Measurements from ENCODE around the gene RASGRP4.
A peak's percentile ranks its signal among the peaks of the same experiment; 100 is the strongest.
"Not testable (repeated sequence)": the region's sequence is repeated elsewhere in the genome, so short reads cannot be mapped to it uniquely, and the experiment has no call there.

Gene RASGRP4

DNA sequence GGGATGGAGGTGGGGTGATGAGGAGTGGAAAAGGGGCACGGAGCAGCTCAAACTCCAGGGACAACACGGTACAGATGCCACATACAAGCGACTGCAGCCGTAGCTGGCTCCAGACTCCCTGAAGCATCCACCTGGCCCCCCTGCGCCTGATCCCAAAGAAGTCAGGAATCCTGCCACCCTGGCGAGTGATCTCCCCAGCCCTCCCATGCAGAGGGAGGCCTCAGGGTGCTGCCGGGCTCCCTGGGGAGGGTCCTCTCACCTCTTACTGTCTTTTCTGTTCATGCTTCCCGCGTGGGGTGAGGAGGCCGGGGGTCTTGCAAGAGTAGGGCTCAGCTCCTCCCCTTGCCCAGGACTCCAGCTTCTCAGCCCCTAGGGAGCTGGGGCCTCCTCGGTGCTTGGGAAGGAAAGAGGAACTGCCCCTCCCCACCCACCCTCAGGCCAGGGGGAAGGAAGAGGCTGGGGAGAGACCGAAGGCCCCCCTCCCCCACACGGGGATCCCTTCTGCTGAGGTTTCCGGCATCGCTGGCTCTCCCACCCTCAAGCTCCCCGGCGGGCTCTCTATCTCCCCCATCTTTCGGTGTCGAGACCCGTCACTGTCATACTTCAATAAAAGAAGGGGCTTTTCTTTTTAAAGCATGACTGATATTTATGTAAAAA lies at the start of gene RASGRP4:
TSS of gene RASGRP4 (minus strand) at position 410 of the 657 bp plus-strand sequence. CDS start at position 282, 128 bp downstream.
- DNase-seq (ENCODE audit: low read depth in 2 of 2) = peak; percentile 33 to 46

GRCh38 chr19:38475176-38475575 lies 49.2 kb upstream of the RASGRP4 start:
- DNase-seq (ENCODE audit: low read depth in 2 of 2) = no peak

GRCh38 chr19:38473201-38473600 lies 47.2 kb upstream of the RASGRP4 start:
- no peak for DNase-seq (ENCODE audit: low read depth in 2 of 2)

DNA sequence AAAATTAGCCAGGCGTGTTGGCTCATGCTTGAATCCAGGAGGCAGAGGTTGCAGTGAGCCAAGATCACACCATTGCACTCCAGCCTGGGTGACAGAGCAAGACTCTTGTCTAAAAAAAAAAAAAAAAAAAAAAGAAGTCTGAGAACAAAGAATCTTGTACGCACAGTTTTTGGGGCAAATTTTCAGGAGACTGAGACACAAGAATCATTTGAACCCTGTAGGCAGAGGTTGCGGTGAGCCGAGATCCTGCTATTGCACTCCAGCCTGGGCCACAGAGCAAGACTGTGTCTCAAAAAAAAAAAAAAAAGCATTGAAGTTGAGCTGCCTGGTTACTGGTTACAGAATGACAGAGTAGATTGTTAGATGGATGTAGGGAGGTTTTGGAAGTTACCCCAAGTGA lies 46.7 kb upstream of the RASGRP4 start:
- DNase-seq (ENCODE audit: low read depth in 2 of 2) = not testable (repeated sequence)

GRCh38 chr19:38470788-38471480 lies 44.9 kb upstream of the RASGRP4 start:
- no peak for DNase-seq (ENCODE audit: low read depth in 2 of 2)

DNA sequence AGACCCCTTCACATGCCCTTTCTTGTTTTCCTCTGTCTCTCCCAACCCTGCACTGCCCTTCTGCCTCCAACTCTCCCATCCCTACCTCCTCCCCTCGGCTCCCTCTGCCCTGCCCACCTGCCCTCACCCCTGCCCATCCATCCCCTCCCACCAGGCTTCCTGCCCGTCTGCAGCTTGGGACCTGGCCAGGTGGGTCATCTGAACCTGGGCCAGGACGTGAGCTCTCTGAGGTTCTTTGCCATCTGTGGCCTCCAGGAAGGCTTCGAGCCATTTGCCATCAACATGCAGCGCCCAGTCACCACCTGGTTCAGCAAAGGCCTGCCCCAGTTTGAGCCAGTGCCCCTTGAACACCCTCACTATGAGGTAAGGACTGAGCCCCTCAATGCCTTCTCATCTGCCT lies 43.1 kb upstream of the RASGRP4 start:
- no peak for DNase-seq (ENCODE audit: low read depth in 2 of 2)

DNA sequence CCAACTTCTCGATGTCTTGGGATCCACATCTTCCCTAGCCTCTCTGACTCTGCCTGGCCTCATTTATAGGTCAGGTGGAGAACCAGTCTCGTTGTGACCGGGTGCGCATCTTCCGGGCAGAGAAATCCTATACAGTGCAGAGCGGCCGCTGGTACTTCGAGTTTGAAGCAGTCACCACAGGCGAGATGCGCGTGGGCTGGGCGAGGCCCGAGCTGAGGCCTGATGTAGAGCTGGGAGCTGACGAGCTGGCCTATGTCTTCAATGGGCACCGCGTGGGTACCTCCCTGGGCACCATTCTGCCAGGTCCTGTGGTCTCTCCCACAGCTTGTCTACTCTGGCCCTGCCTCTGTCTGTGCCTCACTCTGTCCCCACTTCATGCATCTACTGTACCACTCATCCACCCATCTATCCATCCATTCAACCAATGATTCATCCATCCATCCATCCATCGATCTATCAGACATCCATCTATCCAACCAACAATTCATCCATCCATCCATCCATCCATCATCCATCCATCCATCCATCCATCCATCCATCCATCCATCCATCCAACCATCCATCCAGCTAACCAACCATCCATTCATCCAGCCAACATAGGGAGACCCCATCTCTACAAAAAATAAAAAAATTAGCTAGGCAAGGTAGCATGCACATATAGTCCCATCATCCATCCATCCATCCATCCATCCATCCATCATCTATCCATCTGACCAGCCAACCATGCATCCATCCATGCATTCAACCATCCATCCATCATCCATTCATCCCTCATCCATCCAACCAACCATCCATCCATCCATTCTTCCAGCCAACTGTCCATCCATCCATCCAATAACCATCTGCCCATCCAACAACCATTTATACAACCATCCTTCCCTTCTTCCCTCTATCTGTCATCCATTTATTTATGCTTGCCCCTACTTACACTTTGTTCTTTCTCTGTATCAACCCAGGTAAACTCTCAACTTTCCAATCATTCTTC lies 41.8 kb upstream of the RASGRP4 start:
- no peak for DNase-seq (ENCODE audit: low read depth in 2 of 2)

- no peak for DNase-seq (ENCODE audit: low read depth in 2 of 2)
These were observed 40.0 kb upstream of the RASGRP4 start for GRCh38 chr19:38466050-38466449.

- no peak for DNase-seq (ENCODE audit: low read depth in 2 of 2)
These were observed 38.5 kb upstream of the RASGRP4 start for GRCh38 chr19:38464421-38465082.

GRCh38 chr19:38463365-38463764 lies 37.3 kb upstream of the RASGRP4 start:
- DNase-seq (ENCODE audit: low read depth in 2 of 2) = no peak

GRCh38 chr19:38458991-38459390 lies 33.0 kb upstream of the RASGRP4 start:
- DNase-seq (ENCODE audit: low read depth in 2 of 2) = no peak

- no peak for DNase-seq (ENCODE audit: low read depth in 2 of 2)
These were observed 31.8 kb upstream of the RASGRP4 start for GRCh38 chr19:38457690-38458405.

- no peak for DNase-seq (ENCODE audit: low read depth in 2 of 2)
These were observed 31.2 kb upstream of the RASGRP4 start for GRCh38 chr19:38457202-38457601.

DNA sequence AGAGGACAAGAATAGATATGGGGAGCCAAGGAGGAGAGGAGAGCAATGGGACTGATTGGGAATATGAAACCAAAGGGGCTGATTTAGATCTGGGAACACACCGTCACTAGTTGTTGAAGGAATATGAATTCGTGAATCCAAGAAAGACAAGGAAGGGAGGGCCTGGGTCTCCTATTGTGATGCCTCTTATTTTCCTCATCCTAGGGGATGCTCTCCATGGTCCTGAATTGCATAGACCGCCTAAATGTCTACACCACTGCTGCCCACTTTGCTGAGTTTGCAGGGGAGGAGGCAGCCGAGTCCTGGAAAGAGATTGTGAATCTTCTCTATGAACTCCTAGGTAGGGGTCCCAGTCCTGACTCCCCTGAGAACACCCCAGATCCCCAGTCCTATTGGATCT lies 29.0 kb upstream of the RASGRP4 start:
- DNase-seq (ENCODE audit: low read depth in 2 of 2) = no peak

DNA sequence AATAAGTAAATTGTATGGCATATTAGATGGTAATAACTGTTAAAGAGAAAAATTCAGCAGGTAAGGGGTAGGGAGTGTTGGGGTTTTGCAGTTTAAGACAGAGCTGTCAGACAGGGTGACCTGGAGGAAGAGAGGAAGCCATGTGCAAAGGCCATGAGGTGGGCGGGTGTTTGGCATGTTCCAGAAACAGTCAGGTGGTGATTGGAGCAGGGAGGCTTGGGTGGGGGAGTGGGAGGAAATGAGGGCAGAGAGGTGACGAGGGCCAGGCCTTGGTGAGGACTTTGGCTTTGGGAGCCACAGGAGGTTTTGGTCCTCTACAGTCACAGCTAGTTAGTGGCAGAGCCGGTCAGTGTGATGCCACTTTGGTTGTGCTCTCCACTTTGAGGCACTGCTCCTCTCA lies 27.6 kb upstream of the RASGRP4 start:
- no peak for DNase-seq (ENCODE audit: low read depth in 2 of 2)

DNA sequence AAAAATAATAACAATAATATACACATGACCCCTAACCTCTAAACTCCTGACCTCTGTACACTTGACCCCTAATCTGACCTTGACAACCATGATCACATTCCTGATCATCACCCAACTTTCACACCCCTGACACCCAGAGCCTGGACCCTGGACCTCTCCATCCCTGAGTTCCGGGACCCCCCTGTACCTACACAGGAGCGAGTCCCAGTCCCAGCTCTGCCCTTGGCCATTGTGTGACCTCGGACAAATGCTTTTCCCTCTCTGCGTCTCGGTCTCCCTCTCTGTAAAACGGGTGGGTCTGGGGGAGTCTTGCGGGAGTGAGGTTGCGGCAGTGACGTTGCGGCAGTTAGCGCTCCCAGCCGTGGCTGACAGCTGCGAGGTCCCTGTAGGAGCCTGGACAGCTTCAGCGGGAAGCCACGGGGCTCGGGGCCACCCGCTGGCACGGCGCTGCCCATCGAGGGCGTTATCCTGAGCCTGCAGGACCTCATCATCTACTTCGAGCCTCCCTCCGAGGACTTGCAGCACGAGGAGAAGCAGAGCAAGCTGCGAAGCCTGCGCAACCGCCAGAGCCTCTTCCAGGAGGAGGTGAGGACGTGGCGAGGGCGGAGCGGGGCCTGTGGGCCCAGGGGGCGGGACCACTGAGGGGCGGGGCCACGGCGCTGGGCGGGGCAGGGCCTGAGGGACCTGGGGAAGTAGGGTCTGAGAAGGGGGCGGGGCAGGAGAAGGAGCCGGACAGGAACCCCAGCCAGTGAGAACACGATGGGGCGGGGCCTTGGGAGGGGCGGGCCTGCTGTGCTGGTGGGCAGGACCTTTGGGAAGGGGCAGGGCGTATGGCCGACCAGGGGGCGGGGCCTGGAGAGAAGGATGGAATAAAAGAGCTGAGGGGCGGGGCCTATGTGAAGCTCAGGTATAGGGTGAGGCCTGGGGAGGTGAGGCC lies 26.7 kb upstream of the RASGRP4 start:
- DNase-seq (ENCODE audit: low read depth in 2 of 2) = peak in 1 of 2 donors; percentile 34

- no peak for DNase-seq (ENCODE audit: low read depth in 2 of 2)
These were observed 25.6 kb upstream of the RASGRP4 start for GRCh38 chr19:38451629-38452028.

GRCh38 chr19:38451036-38451435 lies 25.0 kb upstream of the RASGRP4 start:
- DNase-seq (ENCODE audit: low read depth in 2 of 2) = no peak

DNA sequence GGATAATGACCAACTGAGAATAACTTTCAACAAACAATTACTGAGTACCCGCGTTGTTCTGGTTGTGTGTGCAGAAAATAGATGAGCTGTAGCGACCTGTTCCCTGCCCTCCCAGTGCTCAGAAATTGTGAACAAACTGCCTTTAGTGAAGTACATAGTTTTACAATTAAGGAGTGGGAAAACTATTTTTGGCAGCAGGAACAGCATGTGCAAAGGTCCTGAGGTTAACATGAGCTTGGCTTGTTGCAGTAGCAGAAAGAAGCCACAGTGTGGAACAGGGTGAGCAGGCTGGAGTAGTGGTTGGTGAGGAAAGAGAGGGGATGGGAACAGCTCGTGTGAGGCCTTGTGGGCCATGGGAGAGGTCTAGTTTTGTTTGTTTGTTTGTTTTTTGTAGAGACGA lies 23.5 kb upstream of the RASGRP4 start:
- no peak for DNase-seq (ENCODE audit: low read depth in 2 of 2)

DNA sequence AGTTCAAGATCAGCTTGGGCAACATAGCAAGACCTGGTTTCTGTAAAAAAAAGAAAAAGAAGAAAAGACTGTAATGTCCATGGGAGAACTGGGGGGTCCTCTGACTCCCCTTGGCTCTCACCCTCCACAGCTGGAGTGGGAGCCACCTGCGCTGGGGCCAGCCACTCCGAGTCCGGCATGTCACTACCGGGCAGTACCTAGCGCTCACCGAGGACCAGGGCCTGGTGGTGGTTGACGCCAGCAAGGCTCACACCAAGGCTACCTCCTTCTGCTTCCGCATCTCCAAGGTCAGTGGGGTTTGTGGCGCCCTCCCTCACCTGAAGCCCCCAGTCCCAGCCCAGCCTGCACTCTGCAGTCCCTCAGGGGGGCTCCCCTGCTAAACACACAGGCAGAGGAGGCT lies 22.2 kb upstream of the RASGRP4 start:
- no peak for DNase-seq (ENCODE audit: low read depth in 2 of 2)

Measured in stimulated activated CD8-positive, alpha-beta memory T cell treated with anti-CD3 and anti-CD28 coated beads, Interleukin-15, amount 100 ng/mL, for 48 hours (primary cell).